Esophagus muscularis mucosa (tissue), 4 donors: ENCODE results near the gene HS6ST2. TPM values are rescaled to one million over a fixed set of nuclear protein-coding genes. Genes with fewer than 3 reads are reported as not detected.

Source experiments
- DNase-seq: peaks from one replicate; pipeline ENCODE4 v3.0.0-alpha.2; 2017; ENCODE audit errors: extremely low spot score
- H3K27ac ChIP-seq, 4 donors: fragments of 200-600 bp; sonication (generic); replicated peaks in 1 of 4; 1 replicate in 3 of 4; 2 replicates in 1 of 4; pipeline ENCODE4 v1.5.1; 2016 to 2019; ENCODE audit warnings: mild to moderate bottlenecking in 1 of 4
- H3K27me3 ChIP-seq, 4 donors: fragments of 200-600 bp; sonication (generic); one replicate each; pipeline versions ENCODE4 v1.5.1 to v1.6.0; 2016 to 2019
- H3K36me3 ChIP-seq, 4 donors: fragments of 200-600 bp; sonication (generic); one replicate each; pipeline ENCODE4 v1.5.1; 2016 to 2019
- H3K4me1 ChIP-seq, 4 donors: fragments of 200-600 bp; sonication (generic); one replicate each; pipeline ENCODE4 v1.5.1; 2016 to 2019
- H3K4me3 ChIP-seq, 4 donors: fragments of 200-600 bp; sonication (generic); 1 replicate in 2 of 4; 2 replicates in 2 of 4; pipeline ENCODE4 v1.5.1; 2016 to 2019; ENCODE audit warnings: mild to moderate bottlenecking in 4 of 4, moderate library complexity in 1 of 4
- H3K9me3 ChIP-seq, 4 donors: fragments of 200-600 bp; sonication (generic); 1 replicate in 3 of 4; 2 replicates in 1 of 4; pipeline ENCODE4 v1.5.1; 2016 to 2019
- EP300 ChIP-seq: sonication (generic); formaldehyde crosslinking; IDR thresholded peaks from one replicate; pipeline ENCODE4 v1.6.1; 2017; ENCODE audit warnings: antibody characterized with exemption
- POLR2A ChIP-seq: fragments of 450-650 bp; IDR thresholded peaks from one replicate; pipeline ENCODE4 v1.6.1; 2017; ENCODE audit warnings: antibody characterized with exemption, moderate library complexity, mild to moderate bottlenecking, low read depth
- POLR2AphosphoS5 ChIP-seq, 2 donors: sonication (generic); formaldehyde crosslinking; IDR thresholded peaks; one replicate each; pipeline ENCODE4 v1.6.1; 2017; ENCODE audit warnings: antibody characterized with exemption in 2 of 2
- WGBS: methylation state at CpG from one replicate; pipeline ENCODE4 v1.1.5; 2018; 5-methylcytosine and 5-hydroxymethylcytosine counted together
- intact Hi-C: fragments of 100-400 bp; cut with DNase I; formaldehyde crosslinking; loops from one replicate; pipeline ENCODE4 v1.15.1; 2023
- total RNA-seq, 4 donors: library from RNA; depleted of rRNA; stranded (reverse); fragments of >200 nt; gene quantifications; one replicate each; pipeline versions ENCODE4 v1.1.0 to v1.2.1, GENCODE V29; 2016
- TF ChIP-seq, protein P1 (sequence below), 3 experiments: fragments of 200-600 bp in 2 of 3; fragments of 450-650 bp in 1 of 3; sonication (generic) in 2 of 3; IDR thresholded peaks; one replicate each; pipeline ENCODE4 v1.5.1; 2017 to 2019; ENCODE audit warnings: antibody characterized with exemption in 3 of 3, mild to moderate bottlenecking in 2 of 3, moderate library complexity in 1 of 3

The HS6ST2 gene
- total RNA-seq, 4 donors from 2014 or later, result 0.29 to 0.99 TPM; not detected in 2

GRCh38 chrX:132677233-132677716 lies 281.2 kb downstream of the HS6ST2 start:
- H3K27ac ChIP-seq, result no peak overlapping the region
- 45% methylated on average over 2 of the region's 2 CpGs for WGBS
- intact Hi-C loops, result no loop called here
- DNase-seq, result no peak
- H3K36me3 ChIP-seq, result no peaks in the 10 kb centered on the region
- H3K4me1 ChIP-seq, result no peaks in the 10 kb centered on the region
- TF ChIP-seq EP300 (no peak), POLR2A (no peak), POLR2AphosphoS5 (IDR thresholded peaks at IDR 0.05) (no peak)
- TF ChIP-seq, protein P1, sequence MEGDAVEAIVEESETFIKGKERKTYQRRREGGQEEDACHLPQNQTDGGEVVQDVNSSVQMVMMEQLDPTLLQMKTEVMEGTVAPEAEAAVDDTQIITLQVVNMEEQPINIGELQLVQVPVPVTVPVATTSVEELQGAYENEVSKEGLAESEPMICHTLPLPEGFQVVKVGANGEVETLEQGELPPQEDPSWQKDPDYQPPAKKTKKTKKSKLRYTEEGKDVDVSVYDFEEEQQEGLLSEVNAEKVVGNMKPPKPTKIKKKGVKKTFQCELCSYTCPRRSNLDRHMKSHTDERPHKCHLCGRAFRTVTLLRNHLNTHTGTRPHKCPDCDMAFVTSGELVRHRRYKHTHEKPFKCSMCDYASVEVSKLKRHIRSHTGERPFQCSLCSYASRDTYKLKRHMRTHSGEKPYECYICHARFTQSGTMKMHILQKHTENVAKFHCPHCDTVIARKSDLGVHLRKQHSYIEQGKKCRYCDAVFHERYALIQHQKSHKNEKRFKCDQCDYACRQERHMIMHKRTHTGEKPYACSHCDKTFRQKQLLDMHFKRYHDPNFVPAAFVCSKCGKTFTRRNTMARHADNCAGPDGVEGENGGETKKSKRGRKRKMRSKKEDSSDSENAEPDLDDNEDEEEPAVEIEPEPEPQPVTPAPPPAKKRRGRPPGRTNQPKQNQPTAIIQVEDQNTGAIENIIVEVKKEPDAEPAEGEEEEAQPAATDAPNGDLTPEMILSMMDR (IDR thresholded peaks at IDR 0.05), result no peak
- H3K9me3 ChIP-seq, result peaks cover 0 to 10% (median 0%) of the 10 kb centered on the region in 4 donors
- no peaks in the 10 kb centered on the region for H3K27me3 ChIP-seq
- H3K4me3 ChIP-seq, result no peak overlapping the region

DNA sequence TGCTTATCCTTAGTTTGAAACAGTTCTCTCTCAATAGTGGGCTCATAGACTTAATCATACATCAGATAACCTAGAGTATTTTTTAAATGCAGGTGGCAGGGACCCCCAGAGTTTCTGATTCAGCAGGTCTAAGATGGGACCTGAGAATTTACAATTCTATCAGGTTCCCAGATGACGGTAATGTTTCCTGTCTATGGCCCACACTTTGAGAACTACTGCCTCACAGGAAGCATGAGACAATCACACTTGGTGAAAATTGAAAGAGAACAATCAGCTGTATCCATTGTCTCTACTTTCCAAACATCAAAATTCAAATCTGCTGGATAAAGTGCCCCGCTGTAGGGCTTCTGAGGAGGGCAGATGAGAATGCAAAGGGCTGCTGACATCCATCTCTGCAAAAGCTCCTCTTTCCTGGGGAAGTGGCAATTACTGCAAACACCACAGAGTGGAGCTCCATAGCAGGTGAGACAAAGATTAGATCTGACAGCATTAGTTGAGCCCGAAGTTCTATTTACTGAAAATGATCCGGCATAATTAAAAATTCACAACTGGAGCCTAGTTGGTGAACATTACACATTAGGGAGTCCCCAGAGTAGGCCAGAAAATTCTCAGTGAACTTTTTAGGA lies 281.8 kb downstream of the HS6ST2 start:
- no peaks in the 10 kb centered on the region for H3K36me3 ChIP-seq
- intact Hi-C loops, result no loop called here
- DNase-seq, result no peak
- WGBS, result 57% methylated on average over 4 of the region's 4 CpGs
- H3K27me3 ChIP-seq, result no peaks in the 10 kb centered on the region
- TF ChIP-seq, protein P1 (IDR thresholded peaks at IDR 0.05), result no peak
- no peak for TF ChIP-seq POLR2AphosphoS5 (IDR thresholded peaks at IDR 0.05)
- no peak for TF ChIP-seq EP300
- no peak for TF ChIP-seq POLR2A
- no peak overlapping the region for H3K27ac ChIP-seq
- no peaks in the 10 kb centered on the region for H3K4me1 ChIP-seq
- H3K4me3 ChIP-seq, result no peak overlapping the region
- H3K9me3 ChIP-seq, result peaks cover 0 to 10% (median 0%) of the 10 kb centered on the region in 4 donors

DNA sequence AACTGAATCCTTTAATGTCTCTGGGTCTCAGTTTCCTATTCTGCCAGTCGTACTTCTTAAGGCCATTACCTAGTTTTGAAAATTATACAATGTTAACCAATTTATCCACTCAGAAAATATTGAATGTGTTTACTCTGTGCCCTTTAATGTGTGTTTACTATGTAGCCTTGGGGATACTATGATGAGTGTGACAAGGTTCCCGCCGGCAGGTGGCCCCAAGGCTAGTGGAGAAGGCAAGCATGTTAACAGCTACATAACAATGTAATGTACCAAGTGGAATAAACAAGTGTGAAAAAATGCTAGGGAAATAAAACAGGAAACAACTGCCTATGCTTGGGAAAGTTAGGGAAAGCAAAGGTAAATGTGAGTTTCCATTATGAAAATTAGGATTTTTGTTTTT lies 282.3 kb downstream of the HS6ST2 start:
- TF ChIP-seq POLR2A, result no peak
- TF ChIP-seq POLR2AphosphoS5 (IDR thresholded peaks at IDR 0.05), result no peak
- TF ChIP-seq, protein P1 (IDR thresholded peaks at IDR 0.05), result no peak
- TF ChIP-seq EP300, result no peak
- Histone ChIP-seq H3K36me3 (no peaks in the 10 kb centered on the region), H3K27ac (no peak overlapping the region), H3K4me3 (no peak overlapping the region), H3K4me1 (no peaks in the 10 kb centered on the region), H3K27me3 (no peaks in the 10 kb centered on the region), H3K9me3 (peaks cover 0 to 10% (median 0%) of the 10 kb centered on the region in 4 donors)
- 66% methylated on average over 3 of the region's 3 CpGs for WGBS
- intact Hi-C loops, result no loop called here
- no peak for DNase-seq

GRCh38 chrX:132673331-132673730 lies 285.1 kb downstream of the HS6ST2 start:
- no peaks in the 10 kb centered on the region for H3K9me3 ChIP-seq
- H3K4me1 ChIP-seq, result no peaks in the 10 kb centered on the region
- no peak overlapping the region for H3K27ac ChIP-seq
- no peaks in the 10 kb centered on the region for H3K27me3 ChIP-seq
- TF ChIP-seq POLR2A, result no peak
- no peak overlapping the region for H3K4me3 ChIP-seq
- no peaks in the 10 kb centered on the region for H3K36me3 ChIP-seq
- intact Hi-C loops, result no loop called here
- WGBS, result 18% methylated on average over 1 of the region's 1 CpG
- DNase-seq, result no peak

DNA sequence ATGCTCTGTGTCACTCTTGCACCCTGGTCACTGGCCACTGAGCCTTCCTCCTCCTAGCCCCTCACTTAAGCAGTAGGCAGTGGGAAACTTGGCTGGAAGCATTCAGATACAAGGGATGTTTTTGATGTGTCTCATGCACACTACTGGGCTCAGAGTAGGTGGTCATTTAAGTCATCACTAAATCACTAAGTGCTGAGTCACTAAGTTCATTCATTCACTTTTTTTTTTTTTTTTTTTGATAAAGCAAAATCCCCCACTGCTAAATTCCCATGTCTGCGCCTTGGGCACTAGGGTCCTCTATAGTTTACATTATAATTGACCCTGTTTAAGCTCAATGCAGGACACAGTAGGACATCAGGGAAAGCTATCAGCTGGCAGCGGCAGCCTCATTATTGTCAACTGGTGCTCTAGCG lies 287.2 kb downstream of the HS6ST2 start:
- Histone ChIP-seq H3K4me1 (no peaks in the 10 kb centered on the region), H3K4me3 (no peak overlapping the region), H3K9me3 (no peaks in the 10 kb centered on the region), H3K36me3 (no peaks in the 10 kb centered on the region), H3K27me3 (no peaks in the 10 kb centered on the region), H3K27ac (no peak overlapping the region)
- intact Hi-C loops, result no loop called here
- TF ChIP-seq POLR2A (no peak), EP300 (no peak), POLR2AphosphoS5 (IDR thresholded peaks at IDR 0.05) (no peak)
- TF ChIP-seq, protein P1 (IDR thresholded peaks at IDR 0.05), result no peak
- 43% methylated on average over 3 of the region's 3 CpGs for WGBS
- no peak for DNase-seq
